K562 (cell line): ENCODE measurements around the gene OPRM1. TPM values are rescaled to one million over a fixed set of nuclear protein-coding genes. Genes with fewer than 3 reads are reported as not detected.

Experiments used
- ATAC-seq: fragments of 200-7000 bp; cut with Tn5 transposase; 3 replicates; pipeline ENCODE4 v1.9.1; 2020; ENCODE audit warnings: moderate library complexity
- BruUV-seq: library from RNA; stranded (reverse); fragments of 400-500 nt; replicated peaks from 2 replicates; lab custom pipeline; 2021; lab: Mats Ljungman, UMichigan
- CTCF ChIA-PET: fragments of 300-600 bp; formaldehyde crosslinking; extraction: SDS; loops from one replicate; lab custom pipeline; 2021; ENCODE audit warnings: low intra/inter-chr PET ratio; lab: Yijun Ruan, JAX
- POLR2A ChIA-PET: fragments of 300-600, 350-650 bp; sonication (Branson Sonifier 250); formaldehyde crosslinking; extraction: SDS; loops from one replicate; lab custom pipeline; 2021; ENCODE audit warnings: antibody characterized with exemption, inconsistent platforms; lab: Yijun Ruan, JAX
- DNase-seq, 4 experiments: peaks; one replicate each; pipeline versions ENCODE4 v3.0.0 to v3.0.0-alpha.2; 2011 to 2018; ENCODE audit warnings: low spot score in 3 of 4, mixed read lengths in 3 of 4; ENCODE audit errors: extremely low read depth in 1 of 4
- FAIRE-seq: peaks from 2 replicates; lab custom pipeline; 2011; peaks lifted over from hg19 to GRCh38; lab: Jason Lieb, UNC
- H2AFZ ChIP-seq: 2 replicates; pipeline ENCODE4 v1.6.0; 2011; ENCODE audit warnings: low read depth, low read length, control low read depth, inconsistent platforms
- H3K27ac ChIP-seq: fragments of 200-600 bp; 3 replicates; pipeline ENCODE4 v1.8.0; 2011; ENCODE audit warnings: low read depth, mild to moderate bottlenecking, control low read depth, inconsistent platforms, low read length, moderate library complexity, mixed read lengths; ENCODE audit errors: extremely low read depth
- H3K27me3 ChIP-seq, 2 experiments: fragments of 300-600 bp in 1 of 2; 2 replicates in 1 of 2; 3 replicates in 1 of 2; pipeline versions ENCODE4 v1.6.0 to v1.8.0; 2011; ENCODE audit warnings: inconsistent platforms in 2 of 2, low read length in 2 of 2, mild to moderate bottlenecking in 1 of 2, mixed read lengths in 1 of 2, moderate library complexity in 1 of 2; ENCODE audit not compliant: control insufficient read depth in 2 of 2, insufficient read depth in 2 of 2
- H3K36me3 ChIP-seq: fragments of 300-600 bp; 3 replicates; pipeline ENCODE4 v1.8.0; 2011; ENCODE audit warnings: mild to moderate bottlenecking, low read length, inconsistent platforms; ENCODE audit not compliant: control insufficient read depth, insufficient read depth
- H3K4me1 ChIP-seq, 2 experiments: fragments of 200-600 bp in 1 of 2; replicated peaks in 1 of 2; 2 replicates in 1 of 2; 3 replicates in 1 of 2; pipeline versions ENCODE4 v1.5.1 to v1.8.0; 2011; ENCODE audit warnings: inconsistent platforms in 2 of 2, low read length in 2 of 2, mild to moderate bottlenecking in 1 of 2, mixed read lengths in 1 of 2, moderate library complexity in 1 of 2; ENCODE audit not compliant: control insufficient read depth in 2 of 2, insufficient read depth in 2 of 2
- H3K4me2 ChIP-seq: 2 replicates; pipeline ENCODE4 v1.6.1; 2011; ENCODE audit warnings: low read length, control low read depth, inconsistent platforms, mixed read lengths; ENCODE audit not compliant: insufficient read depth
- H3K4me3 ChIP-seq: fragments of 200-600 bp; sonication (generic), shearing (Covaris generic); 2 replicates; pipeline ENCODE4 v1.5.1; 2016; ENCODE audit warnings: control low read depth, inconsistent platforms
- H3K79me2 ChIP-seq: fragments of 200-600 bp; 3 replicates; pipeline ENCODE4 v1.8.0; 2011; ENCODE audit warnings: low read length, inconsistent platforms; ENCODE audit not compliant: control insufficient read depth, insufficient read depth
- H3K9ac ChIP-seq, 2 experiments: 2 replicates each; pipeline versions ENCODE4 v1.6.0 to v1.6.1; 2011; ENCODE audit warnings: low read depth in 2 of 2, low read length in 2 of 2, control low read depth in 1 of 2, inconsistent platforms in 1 of 2, mild to moderate bottlenecking in 1 of 2, mixed read lengths in 1 of 2; ENCODE audit not compliant: insufficient read depth in 1 of 2
- H3K9me1 ChIP-seq: one replicate; pipeline ENCODE4 v1.6.0; 2011; ENCODE audit warnings: inconsistent platforms, mild to moderate bottlenecking, low read length, moderate library complexity; ENCODE audit not compliant: control insufficient read depth, insufficient read depth
- H3K9me3 ChIP-seq: replicated peaks from 2 replicates; pipeline ENCODE4 v1.5.1; 2011; ENCODE audit warnings: low read depth, low read length, inconsistent platforms; ENCODE audit not compliant: control insufficient read depth, insufficient read depth
- H4K20me1 ChIP-seq: replicated peaks from 2 replicates; pipeline ENCODE4 v1.6.1; 2011; ENCODE audit warnings: low read length, inconsistent platforms, mixed read lengths; ENCODE audit not compliant: control insufficient read depth, insufficient read depth
- BRD4 ChIP-seq: fragments of 200-600 bp; sonication (generic); IDR thresholded peaks from 2 replicates; pipeline ENCODE4 v1.6.1; 2017; ENCODE audit warnings: inconsistent platforms
- CAMTA2 ChIP-seq: fragments of 250-450 bp; sonication (Bioruptor Pico); conservative IDR thresholded peaks from 2 replicates; pipeline ENCODE4 v1.5.1; 2022
- E2F3 ChIP-seq: fragments of 250-450 bp; sonication (Bioruptor Pico); IDR thresholded peaks from 2 replicates; pipeline ENCODE4 v1.4.0; 2020; ENCODE audit warnings: mild to moderate bottlenecking
- EWSR1 ChIP-seq: fragments of 450-650 bp; IDR thresholded peaks from 2 replicates; pipeline ENCODE4 v1.6.1; 2018; ENCODE audit warnings: borderline replicate concordance, mild to moderate bottlenecking, low read depth, moderate library complexity; ENCODE audit not compliant: partially characterized antibody
- POLR2B ChIP-seq: fragments of 450-650 bp; IDR thresholded peaks from 2 replicates; pipeline ENCODE4 v1.6.1; 2018; ENCODE audit warnings: low read depth; ENCODE audit not compliant: partially characterized antibody
- SIX5 ChIP-seq, 2 experiments: IDR thresholded peaks; 2 replicates each; pipeline ENCODE4 v1.6.1; 2011; ENCODE audit warnings: low read length in 2 of 2, borderline replicate concordance in 1 of 2, low read depth in 1 of 2, mild to moderate bottlenecking in 1 of 2, moderate library complexity in 1 of 2; ENCODE audit not compliant: insufficient read depth in 1 of 2
- SP1 ChIP-seq: sonication (generic); formaldehyde crosslinking; IDR thresholded peaks from 2 replicates; pipeline ENCODE4 v1.8.1; 2022; ENCODE audit warnings: mild to moderate bottlenecking, missing genetic modification reagents
- ZBTB17 ChIP-seq: fragments of 450-650 bp; formaldehyde crosslinking; IDR thresholded peaks from 2 replicates; pipeline ENCODE4 v1.4.0; 2020; ENCODE audit warnings: mild to moderate bottlenecking
- ZNF224 ChIP-seq: sonication (generic); formaldehyde crosslinking; IDR thresholded peaks from 2 replicates; pipeline ENCODE4 v1.8.0; 2022; ENCODE audit warnings: mild to moderate bottlenecking, missing genetic modification reagents
- ZNF324 ChIP-seq: fragments of 250-450 bp; sonication (Bioruptor Pico); IDR thresholded peaks from 2 replicates; pipeline ENCODE4 v1.4.0; 2020; ENCODE audit warnings: mild to moderate bottlenecking
- ZNF830 ChIP-seq: fragments of 250-450 bp; sonication (Bioruptor Pico); IDR thresholded peaks from 2 replicates; pipeline ENCODE4 v1.5.0; 2021; ENCODE audit warnings: mild to moderate bottlenecking
- WGBS: fragments of 100-300 bp; shearing (Covaris generic); methylation state at CpG from one replicate; pipeline ENCODE4 v1.1.6; 2016; ENCODE audit warnings: low coverage, mixed read lengths; ENCODE audit not compliant: insufficient coverage; ENCODE audit errors: missing lambda C conversion rate; 5-methylcytosine and 5-hydroxymethylcytosine counted together
- in situ Hi-C: fragments of 300-500 bp; cut with MboI; formaldehyde crosslinking; loops from 4 replicates; pipeline ENCODE4 v1.15.0; 2018; ENCODE audit warnings: inconsistent platforms, mixed read lengths
- intact Hi-C: fragments of 100-400 bp; cut with micrococcal nuclease; formaldehyde crosslinking; loops from 2 replicates; pipeline ENCODE4 v1.14.2; 2022
- polyA plus RNA-seq, 8 experiments: library from polyadenylated mRNA; depleted of rRNA in 4 of 8; stranded (reverse) in 5 of 8; unstranded in 3 of 8; fragments of >200 nt; fragmentation: Nextera tagmentation in 2 of 8; fragmentation: Illumina TruSeq in 1 of 8; extraction: Ambion mirVana in 2 of 8; extraction: Trizol in 1 of 8; gene quantifications; 2 replicates each; pipeline versions ENCODE4 v1.2.1 to v1.2.3, GENCODE V29; 2011 to 2014; ENCODE audit warnings: inconsistent platforms in 1 of 8, missing spikeins in 1 of 8
- total RNA-seq, 7 experiments: library from RNA; depleted of rRNA in 6 of 7; stranded (reverse); fragments of >200 nt in 6 of 7; fragmentation: Illumina TruSeq in 2 of 7; extraction: Trizol in 2 of 7; gene quantifications; 2 replicates each; pipeline versions ENCODE4 v1.2.1 to v1.2.3, GENCODE V29; 2011 to 2021; ENCODE audit warnings: low replicate concordance in 1 of 7
- TF ChIP-seq, protein P1 (sequence below): fragments of 450-650 bp; IDR thresholded peaks from 2 replicates; pipeline ENCODE4 v1.6.1; 2016; ENCODE audit warnings: mild to moderate bottlenecking
- TF ChIP-seq, protein P2 (sequence below): fragments of 450-650 bp; formaldehyde crosslinking; IDR thresholded peaks from 2 replicates; pipeline ENCODE4 v1.4.0; 2020; ENCODE audit warnings: mild to moderate bottlenecking, mixed read lengths
- TF ChIP-seq, protein P3 (sequence below): fragments of 200-800 bp; sonication (Bioruptor generic); IDR thresholded peaks from 2 replicates; pipeline ENCODE4 v1.6.1; 2017; ENCODE audit warnings: missing genetic modification characterization, missing compliant biosample characterization
- TF ChIP-seq, protein P4 (sequence below), 3 experiments: fragments of 200-800 bp in 1 of 3; sonication (Bioruptor generic) in 1 of 3; sonication (generic) in 1 of 3; formaldehyde crosslinking in 1 of 3; IDR thresholded peaks; 2 replicates each; pipeline versions ENCODE4 v1.6.1 to v1.8.0; 2016 to 2022; ENCODE audit warnings: mild to moderate bottlenecking in 2 of 3, missing compliant biosample characterization in 2 of 3, missing genetic modification characterization in 2 of 3, missing genetic modification reagents in 1 of 3

The OPRM1 gene
- total and polyA plus RNA-seq, 9 of the 15 experiments (the other 6 are each of a cell fraction or from before 2014, with no cell fraction given): not detected

DNA sequence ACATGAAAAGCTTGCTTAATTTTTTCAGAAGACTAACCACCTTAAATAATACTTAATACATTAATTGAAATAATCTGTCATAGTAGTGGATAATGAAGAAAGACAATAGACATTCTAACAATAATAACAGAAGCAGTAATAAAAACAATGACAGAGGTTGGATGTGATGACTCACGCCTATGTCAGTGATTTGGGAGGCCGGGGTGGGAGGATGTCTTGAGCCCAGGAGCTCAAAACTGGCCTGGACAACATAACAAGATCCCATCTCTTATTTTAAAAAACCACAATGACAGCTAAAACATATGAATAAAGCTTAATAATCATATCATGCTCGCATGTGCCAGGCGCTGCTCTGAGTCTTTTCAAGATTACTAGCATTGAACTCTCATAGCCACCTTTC is 212.1 kb downstream of the OPRM1 start (continued):
- TF ChIP-seq, protein P1, sequence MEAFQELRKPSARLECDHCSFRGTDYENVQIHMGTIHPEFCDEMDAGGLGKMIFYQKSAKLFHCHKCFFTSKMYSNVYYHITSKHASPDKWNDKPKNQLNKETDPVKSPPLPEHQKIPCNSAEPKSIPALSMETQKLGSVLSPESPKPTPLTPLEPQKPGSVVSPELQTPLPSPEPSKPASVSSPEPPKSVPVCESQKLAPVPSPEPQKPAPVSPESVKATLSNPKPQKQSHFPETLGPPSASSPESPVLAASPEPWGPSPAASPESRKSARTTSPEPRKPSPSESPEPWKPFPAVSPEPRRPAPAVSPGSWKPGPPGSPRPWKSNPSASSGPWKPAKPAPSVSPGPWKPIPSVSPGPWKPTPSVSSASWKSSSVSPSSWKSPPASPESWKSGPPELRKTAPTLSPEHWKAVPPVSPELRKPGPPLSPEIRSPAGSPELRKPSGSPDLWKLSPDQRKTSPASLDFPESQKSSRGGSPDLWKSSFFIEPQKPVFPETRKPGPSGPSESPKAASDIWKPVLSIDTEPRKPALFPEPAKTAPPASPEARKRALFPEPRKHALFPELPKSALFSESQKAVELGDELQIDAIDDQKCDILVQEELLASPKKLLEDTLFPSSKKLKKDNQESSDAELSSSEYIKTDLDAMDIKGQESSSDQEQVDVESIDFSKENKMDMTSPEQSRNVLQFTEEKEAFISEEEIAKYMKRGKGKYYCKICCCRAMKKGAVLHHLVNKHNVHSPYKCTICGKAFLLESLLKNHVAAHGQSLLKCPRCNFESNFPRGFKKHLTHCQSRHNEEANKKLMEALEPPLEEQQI: no peak
- TF ChIP-seq ZNF830 (CRISPR knock-in tag) (no peak), ZNF224 (CRISPR knock-in tag) (no peak), SIX5 (IDR thresholded peaks at IDR 0.05; ENCODE audit: borderline replicate concordance in 1 of 2, insufficient read depth in 1 of 2, low read depth in 1 of 2, low read length in 2 of 2) (no peak), BRD4 (no peak), ZBTB17 (CRISPR knock-in tag) (no peak)
- TF ChIP-seq, all 486 proteins: peak for 0

DNA sequence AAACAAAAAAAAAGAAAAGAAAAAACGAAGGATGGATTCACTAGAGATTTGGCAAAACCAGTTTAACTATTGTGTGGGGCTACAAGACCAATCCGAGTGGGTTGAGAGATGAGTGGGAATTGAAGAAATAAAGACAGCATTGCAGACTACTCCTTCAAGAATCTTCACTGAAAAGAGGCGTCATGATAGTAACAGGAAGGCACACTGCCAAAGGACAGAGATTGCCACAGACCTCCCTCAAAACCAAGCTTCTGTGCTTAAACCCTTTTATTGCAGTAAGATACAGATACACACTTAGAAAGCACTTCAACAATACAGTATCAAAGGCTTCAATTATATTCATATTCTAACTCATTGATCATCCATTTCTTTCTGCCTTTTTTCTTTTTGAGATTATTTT is 213.6 kb downstream of the OPRM1 start:
- no TSS peak for BruUV-seq
- 0% methylated on average over 3 of the region's 3 CpGs for WGBS
- no peak for FAIRE-seq
- no peak for ATAC-seq
- no peaks in the 10 kb centered on the region for H3K36me3 ChIP-seq
- no peak overlapping the region for H3K4me3 ChIP-seq
- no peaks in the 10 kb centered on the region for H3K4me1 ChIP-seq
- no peak overlapping the region for H3K9ac ChIP-seq
- H3K27me3 ChIP-seq: no peaks in the 10 kb centered on the region
- in situ Hi-C loops: no loop called here
- DNase-seq: no peak
- ChIA-PET POLR2A (no interaction called here), CTCF (no interaction called here)
- intact Hi-C loops: no loop called here
- no peaks in the 10 kb centered on the region for H4K20me1 ChIP-seq
- no peak overlapping the region for H2AFZ ChIP-seq
- no peak overlapping the region for H3K4me2 ChIP-seq
- H3K9me1 ChIP-seq: no peaks in the 10 kb centered on the region
- H3K27ac ChIP-seq: no peak overlapping the region
- H3K79me2 ChIP-seq: no peaks in the 10 kb centered on the region
- peaks cover 4% of the 10 kb centered on the region for H3K9me3 ChIP-seq
- TF ChIP-seq, protein P2, sequence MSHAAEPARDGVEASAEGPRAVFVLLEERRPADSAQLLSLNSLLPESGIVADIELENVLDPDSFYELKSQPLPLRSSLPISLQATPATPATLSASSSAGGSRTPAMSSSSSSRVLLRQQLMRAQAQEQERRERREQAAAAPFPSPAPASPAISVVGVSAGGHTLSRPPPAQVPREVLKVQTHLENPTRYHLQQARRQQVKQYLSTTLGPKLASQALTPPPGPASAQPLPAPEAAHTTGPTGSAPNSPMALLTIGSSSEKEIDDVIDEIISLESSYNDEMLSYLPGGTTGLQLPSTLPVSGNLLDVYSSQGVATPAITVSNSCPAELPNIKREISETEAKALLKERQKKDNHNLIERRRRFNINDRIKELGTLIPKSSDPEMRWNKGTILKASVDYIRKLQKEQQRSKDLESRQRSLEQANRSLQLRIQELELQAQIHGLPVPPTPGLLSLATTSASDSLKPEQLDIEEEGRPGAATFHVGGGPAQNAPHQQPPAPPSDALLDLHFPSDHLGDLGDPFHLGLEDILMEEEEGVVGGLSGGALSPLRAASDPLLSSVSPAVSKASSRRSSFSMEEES: no peak
- TF ChIP-seq EWSR1 (no peak), E2F3 (CRISPR knock-in tag) (no peak), POLR2B (no peak), CAMTA2 (CRISPR knock-in tag) (no peak), SP1 (CRISPR knock-in tag) (no peak), ZNF324 (CRISPR knock-in tag) (no peak)
- TF ChIP-seq, protein P3, sequence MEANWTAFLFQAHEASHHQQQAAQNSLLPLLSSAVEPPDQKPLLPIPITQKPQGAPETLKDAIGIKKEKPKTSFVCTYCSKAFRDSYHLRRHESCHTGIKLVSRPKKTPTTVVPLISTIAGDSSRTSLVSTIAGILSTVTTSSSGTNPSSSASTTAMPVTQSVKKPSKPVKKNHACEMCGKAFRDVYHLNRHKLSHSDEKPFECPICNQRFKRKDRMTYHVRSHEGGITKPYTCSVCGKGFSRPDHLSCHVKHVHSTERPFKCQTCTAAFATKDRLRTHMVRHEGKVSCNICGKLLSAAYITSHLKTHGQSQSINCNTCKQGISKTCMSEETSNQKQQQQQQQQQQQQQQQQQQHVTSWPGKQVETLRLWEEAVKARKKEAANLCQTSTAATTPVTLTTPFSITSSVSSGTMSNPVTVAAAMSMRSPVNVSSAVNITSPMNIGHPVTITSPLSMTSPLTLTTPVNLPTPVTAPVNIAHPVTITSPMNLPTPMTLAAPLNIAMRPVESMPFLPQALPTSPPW (CRISPR knock-in tag): no peak
- TF ChIP-seq, protein P4, sequence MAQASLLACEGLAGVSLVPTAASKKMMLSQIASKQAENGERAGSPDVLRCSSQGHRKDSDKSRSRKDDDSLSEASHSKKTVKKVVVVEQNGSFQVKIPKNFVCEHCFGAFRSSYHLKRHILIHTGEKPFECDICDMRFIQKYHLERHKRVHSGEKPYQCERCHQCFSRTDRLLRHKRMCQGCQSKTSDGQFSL (CRISPR knock-in tag; IDR thresholded peaks at IDR 0.05): no peak
- TF ChIP-seq, protein P4 (tag; IDR thresholded peaks at IDR 0.05): no peak
